SJSA1 (cell line): ENCODE results near the gene GJA5. TPM values are rescaled to one million over a fixed set of nuclear protein-coding genes. Genes with fewer than 3 reads are reported as not detected.
"Not testable (repeated sequence)": the region's sequence is repeated elsewhere in the genome, so short reads cannot be mapped to it uniquely, and the experiment has no call there.

Source experiments
- DNase-seq, 2 experiments: peaks; one replicate each; pipeline ENCODE4 v3.0.0-alpha.2; 2015 to 2020; ENCODE audit warnings: low spot score in 2 of 2, low read depth in 1 of 2
- H3K27ac ChIP-seq: fragments of 250-450 bp; sonication (Bioruptor Pico); 2 replicates; pipeline ENCODE4 v1.5.1; 2020; ENCODE audit warnings: mild to moderate bottlenecking, moderate library complexity
- H3K27me3 ChIP-seq: fragments of 250-450 bp; sonication (Bioruptor Pico); replicated peaks from 2 replicates; pipeline ENCODE4 v1.5.1; 2020; ENCODE audit warnings: mild to moderate bottlenecking, moderate library complexity
- H3K36me3 ChIP-seq: fragments of 250-450 bp; sonication (Bioruptor Pico); 2 replicates; pipeline ENCODE4 v1.5.1; 2020; ENCODE audit warnings: mild to moderate bottlenecking
- H3K4me1 ChIP-seq: fragments of 250-450 bp; sonication (Bioruptor Pico); replicated peaks from 2 replicates; pipeline ENCODE4 v1.6.1; 2021; ENCODE audit warnings: mild to moderate bottlenecking
- H3K4me3 ChIP-seq: fragments of 250-450 bp; sonication (Bioruptor Pico); 2 replicates; pipeline ENCODE4 v1.5.1; 2020; ENCODE audit warnings: mild to moderate bottlenecking
- H3K9me3 ChIP-seq: fragments of 250-450 bp; sonication (Bioruptor Pico); replicated peaks from 2 replicates; pipeline ENCODE4 v1.5.1; 2020; ENCODE audit warnings: mild to moderate bottlenecking
- total RNA-seq: library from RNA; depleted of rRNA; stranded (reverse); fragments of >200 nt; shearing (Covaris generic); gene quantifications from 2 replicates; pipeline ENCODE4 v1.2.3, GENCODE V29; 2014

Gene GJA5
- total RNA-seq, 1 experiment from 2014 or later = not detected

DNA sequence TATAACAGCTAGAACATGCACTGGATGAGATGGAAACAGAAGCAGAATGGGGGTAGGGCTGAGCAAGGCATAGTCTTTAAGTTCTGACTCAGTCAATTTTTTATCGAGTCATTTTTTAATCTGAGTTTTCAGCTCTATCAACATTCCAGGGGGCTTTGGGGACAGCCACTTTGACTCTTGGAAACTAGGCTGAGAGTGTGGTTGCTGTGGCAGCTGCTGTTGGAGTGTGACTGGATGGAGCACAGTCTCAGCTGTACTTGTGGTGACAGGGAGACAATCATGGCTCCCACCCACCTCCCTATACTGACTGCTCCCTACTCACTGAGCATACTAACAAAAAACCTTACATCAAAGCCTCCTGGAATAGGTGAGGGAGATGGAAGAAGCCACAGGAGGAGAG is 25.0 kb downstream of the GJA5 start:
- DNase-seq = no peak
- H3K36me3 ChIP-seq = no peaks in the 10 kb centered on the region
- H3K27me3 ChIP-seq = peaks cover 6% of the 10 kb centered on the region
- H3K4me1 ChIP-seq = no peaks in the 10 kb centered on the region
- no peak overlapping the region for H3K4me3 ChIP-seq
- no peak overlapping the region for H3K27ac ChIP-seq
- no peaks in the 10 kb centered on the region for H3K9me3 ChIP-seq

DNA sequence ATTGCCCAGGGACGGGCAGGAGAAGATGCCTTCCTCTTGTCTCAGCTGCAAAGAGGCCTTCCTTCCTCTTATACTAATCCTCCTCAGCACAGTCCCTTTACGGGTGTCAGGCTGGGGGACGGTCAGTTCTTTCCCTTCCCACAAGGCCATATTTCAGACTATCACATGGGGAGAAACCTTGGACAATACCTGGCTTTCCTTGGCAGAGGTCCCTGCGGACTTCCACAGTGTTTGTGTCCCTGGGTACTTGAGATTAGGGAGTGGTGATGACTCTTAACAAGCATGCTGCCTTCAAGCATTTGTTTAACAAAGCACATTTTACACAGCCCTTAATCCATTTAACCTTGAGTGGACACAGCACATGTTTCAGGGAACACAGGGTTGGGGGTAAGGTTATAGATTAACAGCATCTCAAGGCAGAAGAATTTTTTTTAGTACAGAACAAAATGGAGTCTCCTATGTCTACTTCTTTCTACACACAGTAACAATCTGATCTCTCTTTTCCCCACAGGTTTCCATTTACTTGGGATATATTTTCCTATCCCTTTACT is 26.0 kb downstream of the GJA5 start:
- H3K4me1 ChIP-seq, H3K27me3 ChIP-seq, H3K27ac ChIP-seq, H3K9me3 ChIP-seq, H3K36me3 ChIP-seq, H3K4me3 ChIP-seq, DNase-seq: not testable (repeated sequence)

DNA sequence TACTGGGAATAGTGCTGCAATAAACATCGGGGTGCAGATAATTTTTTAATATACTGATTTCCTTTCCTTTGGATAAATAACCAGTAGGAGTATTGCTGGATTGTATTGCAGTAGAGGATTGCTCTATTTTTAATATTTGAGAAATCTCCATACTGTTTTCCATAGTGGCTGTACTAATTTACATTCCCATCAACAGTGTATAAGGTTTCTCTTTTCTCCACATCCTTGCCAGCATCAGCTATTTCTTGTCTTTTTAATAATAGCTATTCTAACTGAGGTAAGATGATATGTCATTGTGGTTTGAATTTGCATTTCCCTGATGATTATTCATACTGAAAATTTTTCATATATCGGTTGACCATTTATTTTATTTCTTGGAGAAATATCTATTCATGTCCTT is 31.1 kb downstream of the GJA5 start:
- H3K4me1 ChIP-seq = no peaks in the 10 kb centered on the region
- H3K9me3 ChIP-seq = no peaks in the 10 kb centered on the region
- no peak for DNase-seq
- peaks cover 6% of the 10 kb centered on the region for H3K27me3 ChIP-seq
- H3K36me3 ChIP-seq = no peaks in the 10 kb centered on the region
- no peak overlapping the region for H3K4me3 ChIP-seq
- no peak overlapping the region for H3K27ac ChIP-seq

DNA sequence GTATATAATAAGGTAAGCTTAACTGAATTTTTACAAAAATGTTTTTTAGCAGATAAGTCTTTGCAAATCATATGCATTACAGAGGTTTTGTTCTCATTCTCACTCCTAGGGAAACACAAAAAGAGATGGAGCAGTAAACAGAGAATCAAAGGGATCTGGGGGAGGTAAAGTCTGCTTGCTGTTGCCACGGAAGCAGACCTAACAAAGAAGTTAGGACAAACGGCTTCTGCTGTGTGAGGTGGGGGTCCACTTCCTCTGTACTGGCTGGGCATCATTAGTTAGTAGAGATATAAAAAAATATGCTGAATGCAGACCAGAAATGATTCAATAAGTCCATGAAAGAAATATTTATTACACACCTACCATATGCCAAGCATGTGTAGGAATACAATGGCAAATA is 34.2 kb downstream of the GJA5 start:
- no peaks in the 10 kb centered on the region for H3K36me3 ChIP-seq
- no peak for DNase-seq

DNA sequence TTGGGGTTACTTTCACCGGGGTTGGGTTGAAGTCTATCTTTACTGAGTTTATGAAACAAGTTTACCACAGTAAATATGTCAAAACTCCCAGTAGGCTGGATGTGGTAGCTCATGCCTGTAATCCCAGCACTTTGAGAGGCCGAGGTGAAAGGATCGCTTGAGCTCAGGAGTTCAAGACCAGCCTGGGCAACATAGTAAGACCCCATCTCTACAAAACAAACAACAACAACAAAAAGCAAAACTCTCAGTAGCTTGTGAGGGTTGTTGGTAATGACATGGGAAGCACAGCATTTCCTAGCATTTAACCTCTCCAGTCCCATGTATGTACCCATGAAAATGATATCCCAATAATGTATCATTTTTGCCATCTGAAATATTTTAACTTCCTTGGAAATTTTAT is 34.7 kb downstream of the GJA5 start:
- Histone ChIP-seq H3K9me3 (no peaks in the 10 kb centered on the region), H3K27ac (no peak overlapping the region), H3K27me3 (no peaks in the 10 kb centered on the region; the same call in none of the 2 replicates), H3K4me3 (no peak overlapping the region), H3K36me3 (no peaks in the 10 kb centered on the region), H3K4me1 (no peaks in the 10 kb centered on the region)
- no peak for DNase-seq

More for the DNA sequence above, 34.2 kb downstream of the GJA5 start:
- H3K9me3 ChIP-seq = no peaks in the 10 kb centered on the region
- no peaks in the 10 kb centered on the region for H3K4me1 ChIP-seq
- no peak overlapping the region for H3K4me3 ChIP-seq
- peaks cover 4% of the 10 kb centered on the region for H3K27me3 ChIP-seq
- no peak overlapping the region for H3K27ac ChIP-seq

DNA sequence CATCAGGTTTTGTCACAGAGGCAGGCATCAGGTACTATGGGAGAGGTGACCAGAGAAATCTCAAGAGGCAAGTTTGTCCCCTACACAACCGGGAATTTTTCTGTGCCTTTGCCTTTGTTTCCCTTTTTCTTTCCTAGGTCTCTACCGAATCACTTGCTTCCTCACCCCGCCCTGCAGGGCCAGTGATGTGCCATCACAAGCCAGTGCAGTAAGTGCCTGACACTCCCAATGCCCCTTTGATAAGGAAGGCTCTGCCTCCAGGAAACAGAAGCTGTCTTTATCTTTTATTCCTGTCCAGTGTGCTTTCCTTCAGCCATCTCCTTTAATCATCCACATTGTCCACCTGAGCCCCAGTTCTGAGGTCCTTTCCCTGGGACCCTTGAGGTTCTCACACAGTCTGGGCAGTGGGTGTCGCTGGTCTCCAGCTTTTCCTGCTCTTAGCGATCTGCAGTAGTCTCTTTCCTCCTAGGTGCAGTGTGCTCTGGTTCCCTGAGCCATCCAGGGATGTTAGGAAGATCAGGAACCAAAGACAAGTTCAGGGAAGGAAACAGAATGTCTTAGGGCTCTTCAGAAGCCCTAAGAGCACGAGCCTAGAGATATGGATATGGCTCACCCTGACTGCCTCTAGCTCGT is 36.6 kb downstream of the GJA5 start:
- H3K9me3 ChIP-seq = no peaks in the 10 kb centered on the region
- H3K4me3 ChIP-seq = no peak overlapping the region
- no peaks in the 10 kb centered on the region for H3K4me1 ChIP-seq
- DNase-seq = no peak
- no peaks in the 10 kb centered on the region; the same call in 1 of the 2 replicates for H3K27me3 ChIP-seq
- H3K27ac ChIP-seq = no peak overlapping the region
- H3K36me3 ChIP-seq = no peaks in the 10 kb centered on the region

DNA sequence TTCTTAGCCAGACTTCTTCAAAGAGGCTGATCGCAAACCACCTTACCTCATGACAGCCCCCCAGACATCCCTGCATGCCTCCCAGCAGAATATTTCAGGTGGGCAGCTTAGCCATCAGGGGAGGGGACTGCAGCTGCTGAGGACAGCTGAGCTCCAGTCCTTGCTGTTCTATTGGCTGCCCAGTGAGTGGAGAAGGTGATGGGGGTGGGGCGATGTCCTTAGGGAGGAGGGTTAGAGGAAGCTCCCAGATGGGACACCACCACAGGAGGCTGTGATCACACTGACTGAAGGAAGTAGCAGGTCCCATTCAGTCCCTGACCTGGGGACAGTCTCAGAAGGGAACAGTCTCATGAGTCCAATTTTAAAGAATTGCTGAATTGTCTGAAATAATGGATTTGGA is 38.3 kb downstream of the GJA5 start:
- Histone ChIP-seq H3K36me3 (no peaks in the 10 kb centered on the region), H3K27ac (no peak overlapping the region)

DNA sequence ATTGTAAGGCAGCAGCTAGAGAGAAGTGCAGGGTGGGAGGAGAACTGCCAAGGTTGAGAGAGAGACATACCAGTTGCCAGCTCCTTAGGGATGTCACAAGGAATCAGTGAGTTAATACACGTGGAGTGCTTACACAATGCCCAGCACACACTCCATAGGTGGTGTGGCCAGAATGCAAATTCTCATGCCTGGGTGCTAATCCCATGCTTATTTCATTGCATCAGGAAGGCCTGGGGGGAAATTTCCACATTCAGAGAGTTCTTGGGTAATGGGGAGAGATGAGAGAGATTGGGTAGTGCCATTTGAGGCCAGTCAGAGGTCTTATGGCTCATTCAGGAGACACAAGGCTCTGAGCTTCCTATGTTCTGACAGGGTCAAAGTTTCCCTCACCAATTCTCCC is 38.7 kb downstream of the GJA5 start:
- no peak overlapping the region for H3K27ac ChIP-seq
- H3K4me3 ChIP-seq = no peak overlapping the region
- H3K36me3 ChIP-seq = no peaks in the 10 kb centered on the region
- no peaks in the 10 kb centered on the region; the same call in 1 of the 2 replicates for H3K27me3 ChIP-seq
- no peak for DNase-seq
- H3K4me1 ChIP-seq = no peaks in the 10 kb centered on the region
- H3K9me3 ChIP-seq = no peaks in the 10 kb centered on the region

More for the DNA sequence above, 38.3 kb downstream of the GJA5 start:
- DNase-seq = no peak
- no peaks in the 10 kb centered on the region; the same call in 1 of the 2 replicates for H3K27me3 ChIP-seq
- no peaks in the 10 kb centered on the region for H3K9me3 ChIP-seq
- no peak overlapping the region for H3K4me3 ChIP-seq
- no peaks in the 10 kb centered on the region for H3K4me1 ChIP-seq

DNA sequence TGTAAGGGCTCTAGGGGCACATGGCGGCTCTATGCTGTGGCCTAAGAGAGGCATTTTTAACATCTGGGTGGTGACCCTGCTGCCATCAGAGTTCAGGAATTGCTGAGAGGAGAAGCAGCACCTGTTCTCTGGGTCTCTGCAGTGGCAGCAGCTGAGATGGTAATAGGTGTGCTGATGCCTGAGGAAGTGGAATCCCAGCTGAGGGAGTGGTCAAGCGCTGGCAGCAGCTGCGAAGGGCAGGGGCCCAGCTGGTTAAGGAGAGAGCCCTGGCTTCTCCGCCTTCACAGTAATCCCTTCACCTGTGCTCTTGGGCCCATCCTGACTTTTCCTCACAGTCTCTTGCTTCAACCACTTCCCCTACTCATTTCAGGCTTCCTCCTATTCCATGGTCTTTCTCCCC is 39.8 kb downstream of the GJA5 start:
- no peaks in the 10 kb centered on the region for H3K36me3 ChIP-seq
- peaks cover under 1% of the 10 kb centered on the region; the same call in 1 of the 2 replicates for H3K27me3 ChIP-seq
- no peak overlapping the region for H3K4me3 ChIP-seq
- H3K27ac ChIP-seq = no peak overlapping the region
- H3K4me1 ChIP-seq = no peaks in the 10 kb centered on the region
- no peaks in the 10 kb centered on the region for H3K9me3 ChIP-seq
- no peak for DNase-seq

DNA sequence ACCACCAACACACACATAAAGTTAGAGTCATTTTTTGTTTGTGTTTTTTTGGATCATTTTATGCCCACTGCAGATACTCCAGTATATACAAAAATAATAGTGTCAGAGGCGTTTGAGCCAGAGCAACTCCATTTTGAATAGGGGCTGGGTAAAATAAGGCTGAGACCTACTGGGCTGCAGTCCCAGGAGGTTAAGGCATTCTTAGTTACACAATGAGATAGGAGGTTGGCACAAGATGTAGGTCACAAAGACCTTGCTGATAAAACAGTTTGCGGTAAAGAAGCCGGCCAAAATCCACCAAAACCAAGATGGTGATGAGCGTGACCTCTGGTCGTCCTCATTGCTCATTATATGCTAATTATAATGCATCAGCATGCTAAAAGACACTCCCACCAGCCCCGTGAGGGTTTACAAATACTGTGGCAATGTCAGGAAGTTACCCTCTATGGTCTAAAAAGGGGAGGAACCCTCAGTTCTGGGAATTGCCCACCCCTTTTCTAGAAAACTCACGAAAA is 40.6 kb downstream of the GJA5 start:
- H3K4me1 ChIP-seq = no peaks in the 10 kb centered on the region
- no peaks in the 10 kb centered on the region for H3K36me3 ChIP-seq
- no peaks in the 10 kb centered on the region for H3K9me3 ChIP-seq
- no peak overlapping the region for H3K4me3 ChIP-seq
- no peak for DNase-seq
- H3K27ac ChIP-seq = no peak overlapping the region
- peaks cover 5% of the 10 kb centered on the region; the same call in 1 of the 2 replicates for H3K27me3 ChIP-seq

DNA sequence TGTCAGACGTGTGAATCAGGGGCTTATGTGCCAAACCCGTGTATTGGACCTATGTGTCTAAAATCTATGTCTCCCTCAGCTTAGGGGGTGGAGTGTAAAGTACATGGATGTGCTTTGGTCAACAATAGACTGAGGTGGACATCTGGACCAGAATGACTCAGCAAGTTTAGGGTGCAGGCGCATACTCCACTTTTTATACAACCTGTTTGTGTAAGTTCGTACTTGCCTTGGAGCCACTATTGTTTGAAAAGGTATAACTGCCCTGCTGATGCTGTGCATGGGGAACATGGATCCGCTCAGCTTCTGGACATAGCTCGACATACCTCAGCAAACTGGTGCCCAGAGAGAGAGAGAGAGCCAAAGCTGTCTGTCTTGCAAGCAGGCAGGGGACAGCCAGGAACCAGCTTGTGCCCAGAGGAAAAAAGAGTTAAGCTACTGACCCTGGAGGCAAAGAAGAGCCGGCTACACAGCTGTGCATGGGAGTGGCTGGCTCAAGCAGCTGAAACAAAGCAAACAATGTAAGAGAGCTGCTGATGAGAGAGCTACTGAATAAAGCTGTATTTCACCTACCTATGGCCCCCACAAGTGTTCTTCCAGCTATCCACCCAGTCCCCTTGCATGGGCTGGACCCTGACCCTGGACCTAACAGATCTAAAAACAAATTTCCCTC is 41.2 kb downstream of the GJA5 start:
- Histone ChIP-seq H3K4me3 (no peak overlapping the region), H3K27me3 (peaks cover 5% of the 10 kb centered on the region; the same call in 1 of the 2 replicates), H3K27ac (no peak overlapping the region), H3K36me3 (no peaks in the 10 kb centered on the region), H3K4me1 (no peaks in the 10 kb centered on the region), H3K9me3 (no peaks in the 10 kb centered on the region)
- DNase-seq = no peak

DNA sequence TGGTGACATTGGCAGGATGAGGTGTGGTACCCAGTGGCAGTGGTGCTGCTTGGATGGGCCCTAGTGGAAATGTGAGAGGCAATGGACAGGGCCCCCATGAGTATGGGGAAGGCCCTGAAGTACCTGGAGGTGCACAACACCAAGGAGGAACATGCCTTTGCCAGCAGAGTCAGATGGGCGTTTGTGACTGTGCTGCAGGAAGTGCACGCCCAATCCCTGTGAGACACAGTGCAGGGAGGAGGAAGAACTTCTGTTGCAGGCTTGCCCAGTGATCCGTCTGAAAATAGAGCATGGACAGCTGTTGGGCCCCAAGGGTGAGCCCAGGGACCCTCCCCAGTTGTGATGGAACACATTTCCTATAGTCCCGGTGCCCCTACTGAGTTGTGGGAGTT is 42.7 kb downstream of the GJA5 start:
- no peak for DNase-seq
- no peaks in the 10 kb centered on the region for H3K36me3 ChIP-seq

DNA sequence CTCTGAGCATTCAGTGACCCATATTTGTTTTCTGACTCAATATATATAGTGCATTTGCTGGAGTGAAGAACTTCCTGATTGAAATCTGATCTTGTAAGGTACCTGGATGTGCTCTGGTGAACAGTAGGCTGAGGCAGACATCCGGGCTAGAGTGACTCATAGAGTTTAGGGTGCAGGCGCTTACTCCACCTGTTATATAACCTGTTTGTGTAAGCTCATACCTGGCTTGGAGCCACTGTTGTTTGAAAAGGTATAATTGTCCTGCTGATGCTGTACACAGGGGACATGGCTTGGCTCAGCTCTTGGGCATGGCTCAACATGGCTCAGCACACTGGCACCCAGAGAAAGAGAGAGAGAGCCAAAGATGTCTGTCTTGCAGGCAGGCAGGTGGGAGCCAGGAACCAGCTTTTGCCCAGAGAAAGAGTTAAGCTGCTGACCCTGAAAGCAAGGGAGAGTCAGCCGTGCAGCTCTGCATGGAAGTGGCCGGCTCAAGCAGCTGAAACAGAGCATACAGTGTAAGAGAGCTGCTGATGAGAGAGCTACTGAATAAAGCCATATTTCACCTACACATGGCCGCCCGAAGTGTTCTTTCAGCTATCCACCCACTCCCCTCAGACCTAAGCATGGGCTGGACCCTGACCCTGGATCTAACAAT is 43.2 kb downstream of the GJA5 start:
- no peaks in the 10 kb centered on the region for H3K4me1 ChIP-seq
- H3K27me3 ChIP-seq = peaks cover 5% of the 10 kb centered on the region
- DNase-seq = no peak
- H3K27ac ChIP-seq = no peak overlapping the region
- no peaks in the 10 kb centered on the region for H3K36me3 ChIP-seq
- no peak overlapping the region for H3K4me3 ChIP-seq
- H3K9me3 ChIP-seq = no peaks in the 10 kb centered on the region

More for the DNA sequence above, 42.7 kb downstream of the GJA5 start:
- Histone ChIP-seq H3K27me3 (peaks cover 5% of the 10 kb centered on the region), H3K4me3 (no peak overlapping the region), H3K27ac (no peak overlapping the region), H3K9me3 (no peaks in the 10 kb centered on the region), H3K4me1 (no peaks in the 10 kb centered on the region)

DNA sequence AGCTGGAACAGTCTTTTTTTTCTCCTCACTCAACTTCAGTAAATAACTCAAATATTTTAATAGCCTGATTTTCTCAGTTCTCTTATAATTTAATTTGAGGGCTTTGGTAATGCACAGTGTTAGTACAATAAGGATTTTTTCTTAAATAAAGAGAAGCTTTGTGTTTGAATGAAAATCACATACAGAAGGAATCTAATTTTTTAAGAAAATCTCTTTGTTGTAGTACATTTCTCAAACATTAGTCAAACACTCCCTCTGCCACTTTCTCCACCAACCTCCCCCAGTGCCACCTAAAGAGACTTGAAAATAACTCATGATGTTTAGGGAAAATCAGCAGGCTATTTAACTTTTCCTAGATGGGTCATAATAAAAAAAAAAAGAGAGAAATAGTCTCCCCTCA is 47.8 kb downstream of the GJA5 start:
- no peaks in the 10 kb centered on the region for H3K4me1 ChIP-seq
- H3K36me3 ChIP-seq = no peaks in the 10 kb centered on the region
- DNase-seq = no peak
- peaks cover 5% of the 10 kb centered on the region for H3K27me3 ChIP-seq
- H3K27ac ChIP-seq = no peak overlapping the region
- H3K9me3 ChIP-seq = no peaks in the 10 kb centered on the region
- H3K4me3 ChIP-seq = no peak overlapping the region
